Astrocyte of the spinal cord (primary cell): ENCODE data around the gene ST6GALNAC1.
A peak's percentile ranks its signal among the peaks of the same experiment; 100 is the strongest.

Source experiments
- DNase-seq: peaks from one replicate; pipeline ENCODE4 v3.0.0; 2011; ENCODE audit warnings: low read depth, low spot score
- H3K4me3 ChIP-seq: 2 replicates; pipeline ENCODE4 v1.5.1; 2011; ENCODE audit warnings: low read depth, mild to moderate bottlenecking, low read length, moderate library complexity
- in situ Hi-C: cut with HindIII; loops from 2 replicates; pipeline ENCODE4 v1.10.0; 2017; ENCODE audit warnings: low sequenced_read_pairs
- TF ChIP-seq, protein P1 (sequence below): IDR thresholded peaks from 2 replicates; pipeline ENCODE4 v1.5.1; 2012; ENCODE audit warnings: low read depth, mild to moderate bottlenecking, low read length, inconsistent platforms

ST6GALNAC1 gene

DNA sequence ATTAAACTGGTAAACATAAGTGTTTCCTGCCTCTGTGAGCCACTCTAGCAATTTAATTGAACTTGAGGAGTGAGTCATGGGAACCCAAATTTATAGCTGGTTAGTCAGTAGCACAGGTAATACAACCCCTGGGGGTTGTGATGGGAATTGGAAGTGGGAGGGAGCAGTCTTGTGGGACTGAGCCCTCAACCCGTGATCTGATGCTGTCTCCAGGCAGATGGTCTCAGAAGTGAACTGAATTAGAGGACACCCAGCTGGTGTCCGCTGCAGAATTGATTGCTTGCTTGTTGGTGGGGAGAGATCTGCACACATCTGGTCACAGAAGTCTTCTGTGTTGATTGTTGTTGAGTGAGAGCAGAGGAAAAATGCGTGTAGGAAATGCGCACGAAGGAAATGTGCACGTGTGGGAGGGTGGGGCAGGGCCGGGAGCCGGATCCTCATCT lies 50.2 kb downstream of the ST6GALNAC1 start:
- in situ Hi-C loops = no loop called here
- TF ChIP-seq, protein P1, sequence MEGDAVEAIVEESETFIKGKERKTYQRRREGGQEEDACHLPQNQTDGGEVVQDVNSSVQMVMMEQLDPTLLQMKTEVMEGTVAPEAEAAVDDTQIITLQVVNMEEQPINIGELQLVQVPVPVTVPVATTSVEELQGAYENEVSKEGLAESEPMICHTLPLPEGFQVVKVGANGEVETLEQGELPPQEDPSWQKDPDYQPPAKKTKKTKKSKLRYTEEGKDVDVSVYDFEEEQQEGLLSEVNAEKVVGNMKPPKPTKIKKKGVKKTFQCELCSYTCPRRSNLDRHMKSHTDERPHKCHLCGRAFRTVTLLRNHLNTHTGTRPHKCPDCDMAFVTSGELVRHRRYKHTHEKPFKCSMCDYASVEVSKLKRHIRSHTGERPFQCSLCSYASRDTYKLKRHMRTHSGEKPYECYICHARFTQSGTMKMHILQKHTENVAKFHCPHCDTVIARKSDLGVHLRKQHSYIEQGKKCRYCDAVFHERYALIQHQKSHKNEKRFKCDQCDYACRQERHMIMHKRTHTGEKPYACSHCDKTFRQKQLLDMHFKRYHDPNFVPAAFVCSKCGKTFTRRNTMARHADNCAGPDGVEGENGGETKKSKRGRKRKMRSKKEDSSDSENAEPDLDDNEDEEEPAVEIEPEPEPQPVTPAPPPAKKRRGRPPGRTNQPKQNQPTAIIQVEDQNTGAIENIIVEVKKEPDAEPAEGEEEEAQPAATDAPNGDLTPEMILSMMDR = no peak
- H3K4me3 ChIP-seq = no peak overlapping the region
- DNase-seq = no peak

DNA sequence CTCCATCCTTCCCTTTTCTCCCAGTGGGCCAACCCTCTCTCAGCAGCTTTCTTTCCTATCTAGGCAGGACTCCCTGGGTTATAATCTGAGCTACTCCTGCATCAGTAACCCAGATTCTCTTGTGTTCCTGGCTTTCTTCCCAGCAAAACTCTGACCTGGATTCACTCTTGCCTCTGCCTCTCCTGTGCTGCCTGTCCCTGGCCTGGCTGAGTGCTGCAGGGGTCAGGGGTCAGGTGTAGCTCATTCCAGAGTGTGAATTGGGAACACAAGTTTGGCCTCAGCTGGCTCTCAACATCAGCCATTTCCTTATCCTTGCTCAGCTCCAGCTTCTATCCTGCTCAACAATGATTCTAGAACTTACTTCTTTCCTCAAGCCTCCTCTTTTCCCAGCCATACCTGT lies 55.4 kb downstream of the ST6GALNAC1 start:
- in situ Hi-C loops = no loop called here
- TF ChIP-seq, protein P1 = no peak
- no peak overlapping the region for H3K4me3 ChIP-seq
- no peak for DNase-seq

DNA sequence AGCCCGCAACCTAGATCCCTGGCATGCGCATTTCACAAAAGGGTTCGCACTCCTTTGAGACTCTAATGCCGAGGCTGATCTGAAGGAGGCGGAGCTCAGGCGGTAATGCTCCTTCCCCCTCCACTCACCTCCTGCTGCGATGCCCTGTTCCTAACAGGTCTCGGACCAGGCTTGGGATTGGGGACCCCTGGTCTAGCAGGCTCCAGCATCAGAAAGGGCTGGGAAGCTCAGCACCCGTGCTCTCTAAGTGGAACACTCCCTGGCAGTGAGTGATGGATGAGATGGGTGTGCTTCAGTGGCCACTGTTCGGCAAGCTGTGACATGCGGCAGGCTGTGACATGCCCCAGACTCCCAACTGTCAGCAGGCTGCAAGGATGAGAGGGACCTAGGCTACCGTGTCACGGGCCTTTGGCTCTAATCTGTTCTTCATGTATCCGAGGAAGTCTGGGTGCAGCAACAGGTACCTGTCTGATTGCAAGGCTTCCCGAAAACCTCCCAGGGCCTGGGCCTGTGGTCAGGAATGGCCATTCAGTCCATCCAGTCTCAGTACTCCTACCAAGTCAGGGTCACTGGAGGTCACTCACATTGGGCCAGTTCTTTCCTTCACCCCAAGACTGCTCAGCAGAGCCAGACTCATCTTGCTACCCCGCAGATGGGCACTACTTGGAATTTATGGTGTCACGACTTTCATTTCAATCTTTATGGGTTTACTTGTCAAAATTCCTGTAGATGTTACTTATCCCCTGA lies 56.6 kb downstream of the ST6GALNAC1 start:
- DNase-seq = no peak
- TF ChIP-seq, protein P1 = no peak
- in situ Hi-C loops = no loop called here
- no peak overlapping the region for H3K4me3 ChIP-seq

DNA sequence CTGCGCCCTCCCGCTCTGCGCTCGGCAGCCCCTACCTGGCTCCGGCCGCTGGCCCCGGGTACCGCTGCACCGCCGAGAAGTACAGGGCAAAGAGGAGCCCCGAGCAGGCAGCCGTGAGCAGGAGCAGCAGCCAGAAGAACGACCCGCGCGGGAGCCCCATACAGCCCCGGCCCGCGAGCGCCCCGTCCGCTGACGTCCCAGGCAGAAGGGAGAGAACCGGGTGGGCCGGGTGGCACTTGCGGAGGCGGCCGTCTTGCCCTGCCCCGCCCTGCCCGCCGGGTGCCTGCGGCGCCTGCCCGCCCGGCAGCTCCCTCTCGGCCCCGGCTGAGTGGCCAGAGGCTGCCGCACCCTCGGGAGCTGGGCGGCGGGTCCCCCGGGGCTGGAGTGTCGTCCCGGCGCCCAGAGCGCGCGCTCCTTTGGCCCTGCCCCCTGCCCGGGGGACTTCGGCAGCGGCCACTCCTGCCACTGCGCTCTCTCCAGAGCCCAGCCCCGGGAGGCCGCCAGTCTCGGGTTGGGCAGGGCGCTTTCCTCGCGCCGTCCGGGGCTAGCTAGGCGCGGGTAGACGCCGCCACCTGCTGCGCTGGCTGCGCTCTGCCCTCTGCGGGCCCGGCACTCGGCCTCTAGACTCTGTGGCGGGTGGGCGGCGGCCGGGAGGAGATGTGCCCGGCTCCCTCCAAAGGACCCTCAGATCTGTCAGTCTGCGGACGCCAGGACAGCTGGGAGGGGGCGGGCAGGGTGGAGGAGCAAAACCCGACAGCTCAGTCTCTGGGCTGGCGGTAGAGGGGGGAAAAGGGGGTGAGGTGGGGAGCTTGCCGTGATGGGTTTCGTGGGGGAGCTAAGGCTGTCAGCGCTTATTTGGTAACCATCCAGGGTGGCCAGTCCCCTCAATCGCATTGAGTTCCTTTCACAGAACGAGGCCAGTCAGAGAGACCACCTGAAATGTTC lies 57.6 kb downstream of the ST6GALNAC1 start, which contains the start of gene ST6GALNAC2:
Gene ST6GALNAC2, minus strand, starts transcription at position 212 of the 945 bp plus-strand sequence. Its CDS starts 52 bp downstream, at position 160.
- DNase-seq = peak; percentile 19
- peak within 1 kb of the TSS; percentile 42 for H3K4me3 ChIP-seq
- TF ChIP-seq, protein P1 = peak; percentile 16
- in situ Hi-C loops = no loop called here

DNA sequence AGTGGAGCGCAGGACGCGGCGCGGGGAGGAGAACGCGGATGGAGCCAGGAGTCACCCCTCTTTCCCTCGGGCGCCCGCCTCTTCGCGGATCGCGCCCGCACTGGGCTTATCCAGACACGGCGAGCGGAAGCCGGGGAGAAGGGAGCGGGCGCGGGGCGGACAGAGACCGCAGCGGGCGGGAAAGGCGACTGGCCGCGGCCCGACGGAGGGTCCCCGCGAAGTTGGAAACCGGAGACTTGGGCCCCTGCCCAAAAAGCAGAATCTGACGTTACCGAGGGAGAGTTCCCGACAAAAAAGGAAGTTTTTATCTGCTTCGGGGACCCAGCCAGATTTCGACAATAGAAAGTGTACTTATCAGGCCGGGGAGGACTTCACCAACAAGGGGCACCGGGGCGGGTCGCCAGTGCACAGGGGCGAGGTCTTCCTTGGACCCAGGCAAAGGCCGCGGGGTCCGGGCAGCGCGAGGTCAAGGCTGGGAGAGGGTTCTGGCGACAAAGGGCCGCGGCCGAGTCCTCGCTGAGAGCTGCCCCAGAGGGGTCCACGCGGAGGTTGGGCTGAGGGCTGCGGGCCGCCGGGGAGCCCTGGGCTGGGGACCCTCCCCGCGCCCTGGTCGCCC lies 58.4 kb downstream of the ST6GALNAC1 start:
- DNase-seq = no peak
- in situ Hi-C loops = no loop called here
- H3K4me3 ChIP-seq = peak overlapping the region; percentile 42
- TF ChIP-seq, protein P1 = no peak

DNA sequence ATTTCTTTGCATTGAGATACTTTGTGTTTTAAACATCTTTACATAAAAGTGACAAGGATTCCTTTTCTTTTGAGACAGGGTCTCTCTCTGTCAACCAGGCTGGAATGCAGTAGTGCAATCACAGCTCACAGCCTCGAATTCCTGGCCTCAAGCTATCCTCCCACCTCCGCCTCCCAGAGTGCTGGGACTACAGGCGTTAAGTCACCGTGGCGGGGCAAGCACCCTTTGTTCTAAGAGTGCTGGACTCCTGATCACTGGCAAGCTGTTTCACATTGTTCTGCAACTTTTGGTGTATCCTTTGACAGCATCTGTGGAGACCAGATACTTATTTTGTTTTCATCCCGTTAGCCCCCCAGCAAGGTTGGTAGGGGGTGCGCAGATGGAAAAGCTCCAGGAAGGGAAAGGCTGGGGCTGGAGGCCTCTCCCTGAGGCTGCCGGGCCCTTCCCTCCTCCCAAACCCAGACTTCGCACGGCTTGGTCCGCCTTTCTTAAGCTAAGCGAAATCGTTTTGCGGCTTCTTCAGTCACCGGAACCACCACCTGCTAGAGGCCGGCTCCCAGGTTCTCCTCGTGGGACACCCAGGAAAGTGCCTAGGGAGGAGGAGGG lies 59.0 kb downstream of the ST6GALNAC1 start:
- DNase-seq = no peak
- peak overlapping the region; percentile 42 for H3K4me3 ChIP-seq
- TF ChIP-seq, protein P1 = no peak
- in situ Hi-C loops = no loop called here
